ENCODE data around the gene DMP1.
A peak's percentile ranks its signal among the peaks of the same experiment; 100 is the strongest.

DNA sequence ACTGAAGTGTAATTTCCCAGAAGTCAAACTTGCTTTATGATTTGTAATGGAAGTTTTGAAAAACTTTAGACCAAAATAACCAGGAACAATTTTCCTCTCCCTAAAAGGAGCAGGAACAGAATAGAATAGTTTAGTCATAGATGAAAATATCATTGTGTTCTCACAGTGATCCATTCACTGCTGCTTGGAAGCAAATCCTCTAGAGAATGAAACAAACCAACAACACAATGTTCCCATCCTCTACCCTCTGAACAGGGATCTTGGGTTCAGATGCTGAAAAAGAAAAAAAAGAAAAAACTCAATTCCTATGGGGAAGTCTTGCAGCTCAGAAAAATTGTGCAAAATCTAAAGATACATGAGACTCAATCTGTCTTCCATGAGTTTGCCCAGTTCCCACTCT lies 29.6 kb upstream of the DMP1 start:
- TF ChIP-seq POLR2AphosphoS5 (IDR thresholded peaks at IDR 0.05) (peak in 1 of 2 donors; percentile 32), CTCF (IDR thresholded peaks at IDR 0.05) (no peak), POLR2A (IDR thresholded peaks at IDR 0.05; ENCODE audit: low read depth) (no peak), EP300 (IDR thresholded peaks at IDR 0.05) (no peak)
